SK-N-SH treated with all-trans-retinoic acid at 6 μM for 48 hours (cell line): Measurements from ENCODE around the gene ROBO2.

Experiments
- BACH2 ChIP-seq: fragments of 250-450 bp; sonication (Bioruptor Pico); IDR thresholded peaks from 2 replicates; pipeline ENCODE4 v1.9.0; 2021; ENCODE audit warnings: mild to moderate bottlenecking, borderline replicate concordance
- CREB5 ChIP-seq: fragments of 250-450 bp; sonication (Bioruptor Pico); IDR thresholded peaks from 2 replicates; pipeline ENCODE4 v1.5.1; 2020; ENCODE audit warnings: low read depth, mild to moderate bottlenecking, moderate library complexity
- CSDC2 ChIP-seq: fragments of 250-450 bp; sonication (Bioruptor Pico); IDR thresholded peaks from 2 replicates; pipeline ENCODE4 v1.5.0; 2020; ENCODE audit warnings: mild to moderate bottlenecking, moderate library complexity
- PPARA ChIP-seq: fragments of 250-450 bp; sonication (Bioruptor Pico); IDR thresholded peaks from 2 replicates; pipeline ENCODE4 v1.5.0; 2020; ENCODE audit warnings: mild to moderate bottlenecking, borderline replicate concordance
- RARB ChIP-seq: fragments of 250-450 bp; sonication (Bioruptor Pico); IDR thresholded peaks from 2 replicates; pipeline ENCODE4 v1.8.0; 2021; ENCODE audit warnings: mild to moderate bottlenecking, moderate library complexity
- SNAI2 ChIP-seq: fragments of 250-450 bp; sonication (Bioruptor Pico); IDR thresholded peaks from 2 replicates; pipeline ENCODE4 v1.5.0; 2020; ENCODE audit warnings: mild to moderate bottlenecking, moderate library complexity
- TOX ChIP-seq: fragments of 250-450 bp; sonication (Bioruptor Pico); IDR thresholded peaks from 2 replicates; pipeline ENCODE4 v1.8.0; 2021; ENCODE audit warnings: mild to moderate bottlenecking, moderate library complexity, borderline replicate concordance

- TF ChIP-seq CREB5 (no peak), RARB (CRISPR knock-in tag) (no peak), SNAI2 (CRISPR knock-in tag) (no peak), TOX (no peak), BACH2 (CRISPR knock-in tag) (no peak), PPARA (CRISPR knock-in tag) (no peak), CSDC2 (CRISPR knock-in tag) (no peak)
Observed at GRCh38 chr3:77189258-77189657, 149.4 kb downstream of the ROBO2 start.
